Cardiac muscle cell (in vitro differentiated cells and primary cell): Measurements from ENCODE around the gene MACROH2A1. TPM values are rescaled to one million over a fixed set of nuclear protein-coding genes. Genes with fewer than 3 reads are reported as not detected.

Source experiments
- DNase-seq, 2 donors: peaks; one replicate each; pipeline versions ENCODE4 v3.0.0 to v3.0.0-alpha.2; 2010 to 2017; ENCODE audit warnings: low read depth in 1 of 2, low spot score in 1 of 2
- H3K27ac ChIP-seq: fragments of 200-600 bp; sonication (generic); 2 replicates; pipeline ENCODE4 v1.5.1; 2016
- H3K27me3 ChIP-seq: fragments of 200-600 bp; sonication (generic); 2 replicates; pipeline ENCODE4 v1.6.0; 2016; ENCODE audit warnings: control low read depth
- H3K36me3 ChIP-seq: fragments of 200-600 bp; sonication (generic); 2 replicates; pipeline ENCODE4 v1.5.1; 2016; ENCODE audit warnings: control low read depth
- H3K4me1 ChIP-seq: fragments of 200-600 bp; sonication (generic); 2 replicates; pipeline ENCODE4 v1.8.1; 2017; ENCODE audit warnings: low read depth, mild to moderate bottlenecking, mixed run types
- H3K4me3 ChIP-seq: fragments of 200-600 bp; sonication (generic); 2 replicates; pipeline ENCODE4 v1.5.1; 2016; ENCODE audit warnings: mild to moderate bottlenecking
- H3K9me3 ChIP-seq: fragments of 200-600 bp; sonication (generic); 2 replicates; pipeline ENCODE4 v1.5.1; 2017; ENCODE audit warnings: low read depth, mild to moderate bottlenecking, control low read depth
- CTCF ChIP-seq: IDR thresholded peaks from 2 replicates; pipeline ENCODE4 v1.5.1; 2012; ENCODE audit warnings: low read depth, mild to moderate bottlenecking, low read length
- polyA plus RNA-seq: library from polyadenylated mRNA; unstranded; fragments of >200 nt; fragmentation: Nextera tagmentation; extraction: Ambion mirVana; gene quantifications from 2 replicates; pipeline ENCODE4 v1.2.1, GENCODE V29; 2016
- total RNA-seq: library from RNA; depleted of rRNA; stranded (reverse); fragments of >200 nt; gene quantifications from 2 replicates; pipeline ENCODE4 v1.2.3, GENCODE V29; 2016

MACROH2A1 gene
- total and polyA plus RNA-seq, 2 experiments from 2014 or later: 386 to 644 TPM

DNA sequence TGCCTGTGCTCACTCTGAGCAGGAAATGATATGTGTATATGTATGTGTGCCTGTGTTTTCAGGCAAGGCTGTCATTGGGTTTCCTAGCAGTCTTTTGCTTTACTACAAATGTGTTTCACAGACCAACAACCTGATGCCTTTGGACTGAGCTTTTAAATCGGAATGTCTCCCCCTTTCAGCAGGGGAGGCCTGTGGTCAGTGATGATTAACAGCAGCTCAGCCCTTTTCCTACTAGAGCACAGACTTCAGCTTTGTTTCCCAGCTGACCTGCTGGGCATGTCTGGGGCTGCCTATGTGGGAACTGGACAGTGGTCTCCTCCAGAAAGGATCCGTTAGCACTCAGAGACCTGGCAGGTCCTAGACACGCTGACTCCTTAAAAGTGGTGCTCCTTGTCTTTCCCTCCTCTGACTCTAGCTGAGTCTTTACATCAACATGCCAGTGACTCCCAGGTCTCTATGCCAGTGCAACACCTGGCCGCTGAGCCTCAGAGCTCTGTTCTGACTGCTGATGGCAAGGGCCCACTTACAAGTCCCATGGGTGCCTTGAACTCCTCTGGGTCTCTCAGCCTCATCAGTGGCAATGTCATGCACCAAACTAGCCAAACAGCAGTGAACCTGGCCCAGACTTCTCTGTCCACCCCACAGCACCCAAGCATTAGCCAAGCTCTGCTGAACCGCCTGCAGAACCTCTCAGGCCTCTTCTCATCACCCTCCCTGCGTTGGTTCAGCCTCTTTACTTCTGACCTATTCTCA is 7.7 kb downstream of the MACROH2A1 start:
- Histone ChIP-seq H3K27ac (peak overlapping the region; percentile 90), H3K27me3 (no peaks in the 10 kb centered on the region), H3K4me3 (no peak overlapping the region), H3K9me3 (no peaks in the 10 kb centered on the region), H3K4me1 (peaks cover 81% of the 10 kb centered on the region), H3K36me3 (peaks cover 9% of the 10 kb centered on the region)
- DNase-seq: peak; percentile 53 to 82
- no peak for TF ChIP-seq CTCF

DNA sequence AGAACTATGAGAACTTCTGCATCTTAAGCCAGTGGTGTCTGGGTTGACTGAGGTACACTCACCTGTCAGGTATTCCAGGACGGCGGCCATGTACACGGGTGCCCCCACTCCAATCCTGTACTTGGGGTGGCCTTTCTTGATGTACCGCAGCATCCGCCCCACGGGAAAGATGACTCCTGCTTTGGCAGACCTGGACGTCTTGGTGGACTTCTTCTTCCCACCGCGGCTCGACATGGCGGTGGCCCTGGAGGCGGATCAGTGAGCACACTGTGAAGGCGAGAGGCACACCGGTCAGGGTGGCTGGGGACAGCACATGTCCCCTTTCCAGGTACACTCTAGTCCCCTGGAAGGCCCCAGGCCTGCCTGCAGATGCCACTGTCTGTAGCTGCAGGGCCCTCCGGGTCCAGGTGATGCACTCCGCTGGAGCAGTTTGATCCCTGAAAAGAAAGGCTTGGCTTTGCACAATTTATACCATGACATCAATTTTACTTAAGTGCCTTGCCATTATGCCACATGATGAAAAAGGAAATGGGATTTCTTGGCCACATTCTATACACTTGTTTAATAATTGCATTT is 10.1 kb downstream of the MACROH2A1 start:
- Histone ChIP-seq H3K27me3 (no peaks in the 10 kb centered on the region), H3K4me1 (peaks cover 57% of the 10 kb centered on the region), H3K9me3 (no peaks in the 10 kb centered on the region), H3K36me3 (peaks cover 9% of the 10 kb centered on the region), H3K27ac (peak overlapping the region; percentile 90), H3K4me3 (no peak overlapping the region)
- no peak for DNase-seq
- TF ChIP-seq CTCF: no peak

- peaks cover 9% of the 10 kb centered on the region for H3K36me3 ChIP-seq
- TF ChIP-seq CTCF: no peak
- H3K4me1 ChIP-seq: peaks cover 59% of the 10 kb centered on the region
- DNase-seq: peak in 1 of 2 donors; percentile 47
- H3K27ac ChIP-seq: peak overlapping the region; percentile 65
- no peaks in the 10 kb centered on the region for H3K27me3 ChIP-seq
- no peaks in the 10 kb centered on the region for H3K9me3 ChIP-seq
- no peak overlapping the region for H3K4me3 ChIP-seq
Measured at GRCh38 chr5:135387629-135387960, 11.4 kb downstream of the MACROH2A1 start.

GRCh38 chr5:135386886-135387628 is 12.0 kb downstream of the MACROH2A1 start:
- Histone ChIP-seq H3K36me3 (peaks cover 9% of the 10 kb centered on the region), H3K9me3 (no peaks in the 10 kb centered on the region), H3K4me1 (peaks cover 59% of the 10 kb centered on the region), H3K27me3 (no peaks in the 10 kb centered on the region), H3K4me3 (no peak overlapping the region), H3K27ac (peak overlapping the region; percentile 65)
- peak in 1 of 2 donors; percentile 93 for DNase-seq
- TF ChIP-seq CTCF: no peak

DNA sequence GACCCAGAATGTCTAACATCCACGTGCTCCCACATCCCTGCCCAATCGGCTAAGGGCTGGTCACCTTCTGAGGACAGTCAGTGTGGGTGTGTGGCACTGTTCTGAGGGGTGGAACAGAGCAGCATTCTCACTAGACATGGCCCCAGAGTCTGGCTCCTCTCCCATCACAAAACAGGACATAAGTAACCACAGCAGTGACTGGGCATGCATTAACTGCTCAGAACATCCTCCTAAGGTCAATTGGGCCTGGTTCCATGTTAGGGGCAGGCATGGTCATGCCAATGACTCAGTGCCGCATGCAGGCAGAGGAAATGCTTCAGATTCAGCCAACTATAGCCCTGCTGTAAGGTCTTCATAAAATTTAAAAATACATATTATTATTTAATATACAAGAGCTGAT is 12.9 kb downstream of the MACROH2A1 start:
- peaks cover 9% of the 10 kb centered on the region for H3K36me3 ChIP-seq
- DNase-seq: peak in 1 of 2 donors; percentile 32
- no peak for TF ChIP-seq CTCF

More for the DNA sequence above, 12.9 kb downstream of the MACROH2A1 start:
- Histone ChIP-seq H3K27ac (no peak overlapping the region), H3K4me3 (no peak overlapping the region), H3K4me1 (peaks cover 59% of the 10 kb centered on the region), H3K9me3 (no peaks in the 10 kb centered on the region), H3K27me3 (no peaks in the 10 kb centered on the region)
